Pons (tissue), 1 donor: ENCODE measurements around the gene CES2.
"Not testable (repeated sequence)": the region's sequence is repeated elsewhere in the genome, so short reads cannot be mapped to it uniquely, and the experiment has no call there.

Source experiments
- DNase-seq: peaks from one replicate; pipeline ENCODE4 v3.0.0-alpha.2; 2016; ENCODE audit warnings: low spot score

CES2 gene

DNA sequence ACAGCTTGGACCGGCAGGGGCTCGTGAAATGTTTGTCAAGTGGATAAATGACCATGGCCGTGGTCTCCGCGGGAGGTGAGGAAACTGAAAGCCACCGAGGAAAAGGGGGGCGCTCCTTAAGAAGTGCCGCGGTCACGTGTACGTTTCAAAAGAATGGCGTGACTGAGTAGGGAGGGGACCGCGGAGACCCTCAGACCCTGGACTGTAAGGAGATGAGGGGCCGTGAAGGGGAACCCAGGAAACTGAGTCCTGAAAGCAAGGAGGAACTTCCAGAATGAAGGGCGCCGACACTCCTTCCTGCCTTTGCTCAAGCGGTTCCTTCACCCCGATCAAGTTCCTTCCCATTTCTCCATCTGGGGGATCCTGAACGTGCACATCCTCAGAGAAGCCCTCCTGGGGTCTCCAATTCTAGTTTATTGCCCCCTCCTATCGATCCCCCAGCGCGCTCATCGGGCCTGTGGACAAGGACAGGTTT lies 440 bp upstream of the CES2 start:
- not testable (repeated sequence) for DNase-seq

DNA sequence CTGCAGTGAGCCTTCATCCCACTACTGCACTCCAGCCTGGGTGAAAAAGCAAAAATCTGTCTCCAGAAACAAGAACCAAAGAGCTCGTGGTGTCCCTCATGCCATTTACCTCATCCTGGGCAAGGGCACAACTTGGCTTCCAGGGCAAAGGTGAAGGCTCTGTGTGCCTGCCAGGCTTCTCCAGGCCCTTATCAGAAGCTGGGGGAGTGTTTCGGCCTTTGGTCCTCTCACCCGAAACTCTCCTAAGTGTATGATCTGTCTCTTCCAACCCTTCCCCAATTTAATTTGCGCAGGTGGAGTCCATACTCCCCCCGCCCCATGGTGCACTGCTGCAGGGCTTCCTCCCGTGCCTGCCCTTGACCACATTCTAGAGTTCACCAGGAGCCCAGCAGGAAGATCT lies 1.1 kb downstream of the CES2 start:
- DNase-seq = no peak

DNA sequence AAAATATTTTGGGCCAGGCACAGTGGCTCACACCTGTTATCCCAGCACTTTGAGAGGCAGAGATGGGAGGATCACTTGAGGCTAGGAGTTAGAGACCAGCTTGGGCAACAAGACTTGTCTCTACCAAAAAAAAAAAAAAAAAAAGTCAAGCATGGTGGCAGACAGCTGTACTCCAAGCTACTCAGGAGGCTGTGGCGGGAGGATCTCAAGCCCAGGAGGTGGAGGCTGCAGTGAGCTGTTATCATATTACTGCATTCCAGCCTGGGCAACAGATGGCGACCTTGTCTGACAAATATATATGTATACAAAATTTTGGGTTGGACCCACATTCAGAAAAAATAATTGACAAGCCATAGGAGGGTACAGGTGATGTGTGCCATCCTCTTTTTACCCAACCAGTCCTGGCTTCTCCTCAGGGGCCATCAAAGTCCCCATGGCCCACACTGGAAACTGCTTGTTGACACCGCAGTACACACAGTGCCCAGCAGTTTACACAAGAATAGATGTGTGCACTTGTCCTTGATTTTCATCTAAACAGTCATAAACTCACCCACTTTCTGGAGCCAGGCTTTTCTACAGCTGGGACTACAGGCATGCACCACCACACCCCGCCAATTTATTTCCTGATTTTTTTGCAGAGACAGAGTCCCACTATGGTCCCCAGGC lies 1.7 kb downstream of the CES2 start:
- no peak for DNase-seq

DNA sequence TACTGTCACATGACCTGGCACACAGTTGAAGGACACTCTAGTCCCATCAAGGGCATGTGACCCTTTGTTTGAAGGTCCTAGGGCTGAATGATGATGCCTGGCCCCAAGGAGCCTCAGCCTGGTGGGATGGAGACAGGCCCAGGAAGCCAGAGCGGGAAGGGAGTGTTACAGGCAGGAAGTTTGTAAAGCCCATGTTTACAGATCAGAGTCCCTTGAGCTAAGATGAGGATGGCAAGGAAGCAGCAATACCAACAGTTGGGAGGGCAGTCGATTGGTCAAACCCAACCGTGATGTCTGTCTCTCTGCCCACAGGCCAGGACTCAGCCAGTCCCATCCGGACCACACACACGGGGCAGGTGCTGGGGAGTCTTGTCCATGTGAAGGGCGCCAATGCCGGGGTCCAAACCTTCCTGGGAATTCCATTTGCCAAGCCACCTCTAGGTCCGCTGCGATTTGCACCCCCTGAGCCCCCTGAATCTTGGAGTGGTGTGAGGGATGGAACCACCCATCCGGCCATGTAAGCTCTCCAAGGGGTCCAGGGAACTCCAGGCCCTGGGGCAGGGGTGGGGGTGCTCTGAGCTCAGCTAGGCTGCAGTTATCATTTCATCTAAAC lies 2.5 kb downstream of the CES2 start:
- DNase-seq = no peak

DNA sequence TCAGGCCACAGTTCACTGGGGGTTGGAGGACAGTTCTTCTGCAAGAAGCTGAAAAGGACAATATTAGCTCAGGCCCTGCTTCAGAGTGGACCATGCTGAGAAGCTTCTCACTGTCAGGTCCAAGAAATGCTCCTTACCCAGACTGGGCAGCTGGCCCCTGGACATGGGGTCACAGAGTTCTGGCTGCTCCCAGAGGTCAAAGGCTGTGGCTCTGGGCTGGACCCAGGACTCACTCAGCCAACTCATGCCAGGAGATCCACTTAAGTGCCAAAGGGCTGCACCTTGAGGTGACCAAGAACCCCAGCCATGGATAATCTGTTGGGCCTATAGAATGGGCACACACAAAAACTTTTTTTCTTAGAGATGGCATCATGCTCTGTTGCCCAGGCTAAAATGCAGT lies 4.0 kb downstream of the CES2 start:
- no peak for DNase-seq

DNA sequence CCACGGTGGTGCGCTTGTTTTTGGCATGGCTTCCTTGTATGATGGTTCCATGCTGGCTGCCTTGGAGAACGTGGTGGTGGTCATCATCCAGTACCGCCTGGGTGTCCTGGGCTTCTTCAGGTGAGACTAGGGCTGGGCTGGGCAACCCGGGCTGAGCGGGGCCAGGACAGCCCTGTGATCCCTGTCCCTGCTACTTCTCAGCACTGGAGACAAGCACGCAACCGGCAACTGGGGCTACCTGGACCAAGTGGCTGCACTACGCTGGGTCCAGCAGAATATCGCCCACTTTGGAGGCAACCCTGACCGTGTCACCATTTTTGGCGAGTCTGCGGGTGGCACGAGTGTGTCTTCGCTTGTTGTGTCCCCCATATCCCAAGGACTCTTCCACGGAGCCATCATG lies 4.9 kb downstream of the CES2 start:
- no peak for DNase-seq

DNA sequence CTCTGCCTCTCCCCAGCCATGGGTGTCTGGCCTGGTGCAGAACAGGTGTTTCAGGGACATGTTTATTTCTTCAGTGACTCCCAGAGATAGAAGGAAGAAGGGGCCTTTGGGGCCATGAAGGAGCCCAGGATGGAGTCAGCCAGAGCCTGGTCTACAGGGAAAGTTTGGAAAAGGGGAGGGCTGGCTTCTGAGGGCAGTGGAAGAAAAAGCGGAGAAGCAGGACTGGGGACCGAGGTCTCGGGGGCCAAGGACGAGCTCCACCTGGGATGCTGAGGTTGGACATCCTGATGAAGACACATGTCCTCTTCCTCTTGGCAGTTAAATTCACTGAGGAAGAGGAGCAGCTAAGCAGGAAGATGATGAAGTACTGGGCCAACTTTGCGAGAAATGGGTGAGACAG lies 7.7 kb downstream of the CES2 start:
- DNase-seq = no peak

DNA sequence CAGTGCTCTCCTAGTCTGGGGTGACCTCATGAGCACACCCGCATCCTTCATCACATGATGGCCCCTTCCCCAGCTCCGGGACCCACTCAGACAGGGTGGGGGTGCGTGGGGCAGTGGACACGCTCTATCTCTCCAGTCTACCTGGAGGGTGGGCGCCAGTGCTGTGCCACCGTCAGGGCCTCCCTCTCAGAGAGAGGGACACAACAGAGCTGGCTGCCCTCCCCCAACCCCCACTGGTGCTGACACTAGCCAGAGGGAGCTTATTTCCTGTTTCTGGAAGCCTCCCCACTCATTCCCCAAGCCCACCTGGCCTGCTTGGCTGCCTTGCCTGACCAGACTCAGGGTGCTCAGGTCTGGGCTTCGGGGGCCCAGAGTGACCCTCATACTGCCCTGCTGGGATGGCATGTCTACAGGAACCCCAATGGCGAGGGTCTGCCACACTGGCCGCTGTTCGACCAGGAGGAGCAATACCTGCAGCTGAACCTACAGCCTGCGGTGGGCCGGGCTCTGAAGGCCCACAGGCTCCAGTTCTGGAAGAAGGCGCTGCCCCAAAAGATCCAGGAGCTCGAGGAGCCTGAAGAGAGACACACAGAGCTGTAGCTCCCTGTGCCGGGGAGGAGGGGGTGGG lies 8.2 kb downstream of the CES2 start:
- no peak for DNase-seq

DNA sequence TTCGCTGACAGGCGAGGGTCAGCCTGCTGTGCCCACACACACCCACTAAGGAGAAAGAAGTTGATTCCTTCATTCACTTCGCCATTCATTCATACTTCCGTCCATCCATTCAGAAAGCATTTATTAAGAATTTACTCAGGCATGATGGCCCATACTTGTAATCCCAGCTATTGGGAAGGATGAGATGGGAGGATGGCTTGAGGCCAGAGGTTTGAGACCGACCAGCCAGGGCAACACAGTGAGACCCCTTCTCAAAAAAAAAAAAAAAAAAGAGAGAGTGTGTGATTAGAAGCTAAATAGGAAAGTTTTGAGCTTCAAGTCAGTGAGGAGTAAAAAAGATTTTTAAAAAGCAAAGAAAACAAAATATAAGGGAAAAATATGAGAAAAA lies 8.7 kb downstream of the CES2 start:
- no peak for DNase-seq

DNA sequence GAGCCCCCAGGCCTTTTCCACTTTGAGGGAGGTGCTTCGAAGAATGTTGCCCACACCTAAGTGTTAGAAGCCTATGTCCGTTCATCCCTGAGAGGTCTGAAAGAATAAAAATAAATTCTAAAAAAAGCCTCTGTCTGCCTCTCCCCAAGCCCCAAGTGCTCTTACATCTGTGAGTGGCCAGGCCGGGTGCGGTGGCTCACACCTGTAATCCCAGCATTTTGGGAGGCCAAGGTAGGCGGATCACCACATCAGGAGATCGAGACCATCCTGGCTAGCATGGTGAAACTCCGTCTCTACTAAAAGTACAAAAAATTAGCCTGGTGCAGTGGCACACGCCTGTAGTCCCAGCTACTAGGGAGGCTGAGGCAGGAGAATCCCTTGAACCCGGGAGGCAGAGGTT lies 9.7 kb downstream of the CES2 start:
- not testable (repeated sequence) for DNase-seq

DNA sequence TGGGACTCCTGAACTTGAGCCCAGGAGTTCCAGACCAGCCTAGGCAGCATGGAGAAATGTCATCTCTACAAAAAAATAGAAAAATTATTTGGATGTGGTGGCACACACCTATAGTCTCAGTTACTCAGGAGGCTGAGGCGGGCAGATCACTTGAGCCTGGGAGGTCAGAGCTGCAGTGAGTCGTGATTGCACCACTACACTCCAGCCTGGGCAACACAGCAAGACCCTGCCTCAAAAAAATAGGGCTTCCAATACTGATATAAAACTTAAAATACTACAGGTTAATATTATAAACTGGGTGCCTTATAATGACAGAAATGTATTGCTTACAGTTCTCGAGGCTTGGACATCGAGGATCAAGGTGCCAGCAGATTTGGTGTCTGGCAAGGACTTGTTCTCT lies 10.6 kb downstream of the CES2 start:
- no peak for DNase-seq

DNA sequence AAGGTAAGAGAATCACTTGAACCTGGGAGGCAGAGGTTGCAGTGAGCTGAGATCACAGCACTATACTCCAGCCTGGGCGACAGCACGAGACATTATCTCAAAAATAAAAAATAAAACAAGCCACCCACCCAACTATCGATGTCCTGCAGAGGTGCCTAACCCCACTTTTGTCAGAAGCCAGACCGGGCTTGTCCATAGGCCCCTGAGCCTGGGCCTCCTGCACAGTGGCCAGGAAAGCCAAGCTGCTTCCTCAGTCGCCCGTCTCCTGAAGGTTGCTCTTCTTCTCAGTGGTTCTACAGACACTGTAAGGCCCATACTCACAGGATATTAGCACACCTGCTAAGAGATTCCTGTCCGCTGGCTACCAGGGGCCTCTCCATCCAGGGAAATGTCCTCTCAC lies 11.2 kb downstream of the CES2 start:
- DNase-seq = no peak

DNA sequence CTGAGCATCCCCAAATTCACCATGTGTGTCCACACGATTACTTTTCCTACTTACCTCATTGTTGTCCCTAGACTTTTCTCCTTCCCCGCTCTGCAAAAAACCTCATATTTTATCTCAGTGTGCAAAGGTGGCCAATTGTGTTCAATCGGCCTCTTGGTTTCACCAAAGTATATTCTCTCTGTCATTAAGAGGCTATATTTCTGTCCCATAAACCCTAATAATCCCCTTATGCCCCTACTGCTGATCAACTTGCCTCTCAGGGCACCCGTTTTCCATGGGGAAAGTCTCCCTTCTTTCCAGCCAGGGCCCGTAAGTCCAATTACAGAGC lies 11.6 kb downstream of the CES2 start:
- no peak for DNase-seq

DNA sequence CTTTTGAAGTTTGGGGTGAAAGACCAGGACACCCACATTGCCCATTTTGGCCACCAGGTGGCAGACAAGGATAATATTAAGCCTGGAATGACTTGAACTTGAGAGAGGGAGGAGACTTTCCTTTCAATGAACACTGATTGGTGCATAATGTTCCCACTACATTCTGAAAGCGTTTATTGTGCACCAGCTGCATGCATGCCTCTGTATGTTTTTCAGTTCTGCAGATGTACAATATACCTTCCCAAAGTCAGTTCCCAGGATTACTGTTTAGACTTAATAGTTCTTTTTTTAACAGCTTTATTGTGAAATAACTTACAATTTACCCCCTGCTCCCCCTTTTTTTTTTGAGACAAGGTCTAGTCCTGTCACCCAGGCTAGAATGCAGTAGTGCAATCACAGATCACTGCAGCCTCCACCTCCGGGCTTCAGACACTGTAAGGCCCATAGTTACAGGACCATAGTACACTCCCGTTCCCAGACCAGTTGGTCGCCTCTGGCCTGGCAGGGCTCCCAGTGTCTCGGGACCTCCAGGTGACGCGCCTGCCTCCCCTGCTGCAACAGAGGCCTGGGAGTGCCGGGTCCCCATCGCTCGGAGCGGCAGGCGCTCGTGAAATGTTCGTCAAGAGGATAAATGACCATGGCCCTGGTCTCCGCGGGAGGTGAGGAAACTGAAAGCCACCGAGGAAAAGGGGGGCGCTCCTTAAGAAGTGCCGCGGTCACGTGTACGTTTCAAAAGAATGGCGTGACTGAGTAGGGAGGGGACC lies 12.2 kb downstream of the CES2 start:
- DNase-seq = peak; percentile 94

DNA sequence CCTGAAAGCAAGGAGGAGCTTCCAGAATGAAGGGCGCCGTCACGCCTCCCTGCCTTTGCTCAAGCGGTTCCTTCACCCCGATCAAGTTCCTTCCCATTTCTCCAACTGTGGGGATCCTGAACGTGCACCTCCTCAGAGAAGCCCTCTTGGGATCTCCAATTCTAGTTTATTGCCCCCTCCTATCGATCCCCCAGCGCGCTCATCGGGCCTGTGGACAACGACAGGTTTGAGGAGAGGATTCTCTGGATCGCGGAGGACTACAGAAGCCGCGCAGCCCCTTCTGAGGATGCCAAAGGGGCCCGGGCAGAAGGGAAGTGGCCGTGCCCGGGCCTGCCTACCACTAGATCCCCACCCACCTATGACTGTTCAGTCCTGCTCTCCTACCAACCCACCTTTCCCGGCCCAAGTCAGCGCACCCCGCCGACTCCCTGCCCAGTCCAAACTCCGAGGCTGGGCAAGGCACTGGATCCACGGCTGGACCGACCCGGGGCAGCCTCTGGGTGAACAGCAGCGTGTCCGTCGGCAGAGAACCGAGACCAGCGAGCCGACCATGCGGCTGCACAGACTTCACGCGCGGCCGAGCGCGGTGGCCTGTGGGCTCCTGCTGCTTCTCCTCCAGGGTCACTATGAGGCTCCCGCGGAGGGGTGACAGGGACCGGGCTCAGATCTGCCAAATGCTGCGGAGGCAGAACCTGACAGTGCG lies 13.0 kb downstream of the CES2 start:
- no peak for DNase-seq

DNA sequence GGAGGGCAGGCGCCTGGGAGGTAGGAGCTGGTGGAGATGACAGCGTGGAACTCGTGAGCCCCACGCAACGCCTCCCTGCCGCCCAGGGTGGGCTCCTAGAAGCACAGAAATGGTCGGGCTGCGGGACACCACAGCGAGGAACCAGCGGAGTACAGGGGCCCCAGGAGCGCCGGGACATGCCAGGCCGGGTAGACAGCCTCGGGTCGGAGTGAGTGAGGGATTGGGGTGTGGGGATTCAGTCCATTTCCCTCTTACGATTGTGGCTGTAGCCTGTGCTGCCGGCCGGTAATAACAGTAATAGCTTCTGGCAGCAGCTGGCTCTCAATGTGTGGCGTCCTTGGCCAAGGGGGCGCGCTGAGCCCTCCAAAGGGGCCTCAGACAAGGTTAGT lies 13.5 kb downstream of the CES2 start:
- DNase-seq = no peak

DNA sequence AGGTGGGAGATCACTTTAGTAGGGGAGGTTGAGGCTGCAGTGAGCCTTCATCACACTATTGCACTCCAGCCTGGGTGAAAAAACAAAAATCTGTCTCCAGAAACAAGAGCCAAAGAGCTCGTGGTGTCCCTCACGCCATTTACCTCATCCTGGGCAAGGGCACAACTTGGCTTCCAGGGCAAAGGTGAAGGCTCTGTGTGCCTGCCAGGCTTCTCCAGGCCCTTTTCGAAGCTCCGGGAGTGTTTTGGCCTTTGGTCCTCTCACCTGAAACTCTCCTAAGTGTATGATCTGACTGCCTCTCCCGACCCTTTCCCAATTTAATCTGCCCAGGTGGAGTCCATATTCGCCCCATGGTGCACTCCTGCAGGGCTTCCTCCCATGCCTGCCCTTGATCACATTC lies 14.2 kb downstream of the CES2 start:
- no peak for DNase-seq

DNA sequence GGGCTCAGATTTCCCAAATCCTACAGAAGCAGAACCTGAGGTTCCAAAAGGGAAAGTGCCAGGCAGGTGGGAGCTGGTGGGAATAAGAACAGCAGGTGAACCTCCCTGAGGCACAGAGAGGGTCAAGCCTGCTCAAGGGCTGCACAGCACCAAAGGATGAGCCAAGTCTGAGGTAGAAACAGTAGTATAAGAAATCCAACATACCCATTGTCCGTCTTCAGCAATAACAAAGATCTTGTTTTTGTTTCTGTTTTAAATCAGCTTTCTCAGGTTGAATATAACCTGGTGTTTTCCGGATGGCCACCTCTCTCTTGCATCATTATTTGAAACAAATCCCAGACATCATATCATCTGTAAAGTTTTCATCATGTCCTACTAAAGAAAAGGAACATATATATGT lies 15.1 kb downstream of the CES2 start:
- no peak for DNase-seq

DNA sequence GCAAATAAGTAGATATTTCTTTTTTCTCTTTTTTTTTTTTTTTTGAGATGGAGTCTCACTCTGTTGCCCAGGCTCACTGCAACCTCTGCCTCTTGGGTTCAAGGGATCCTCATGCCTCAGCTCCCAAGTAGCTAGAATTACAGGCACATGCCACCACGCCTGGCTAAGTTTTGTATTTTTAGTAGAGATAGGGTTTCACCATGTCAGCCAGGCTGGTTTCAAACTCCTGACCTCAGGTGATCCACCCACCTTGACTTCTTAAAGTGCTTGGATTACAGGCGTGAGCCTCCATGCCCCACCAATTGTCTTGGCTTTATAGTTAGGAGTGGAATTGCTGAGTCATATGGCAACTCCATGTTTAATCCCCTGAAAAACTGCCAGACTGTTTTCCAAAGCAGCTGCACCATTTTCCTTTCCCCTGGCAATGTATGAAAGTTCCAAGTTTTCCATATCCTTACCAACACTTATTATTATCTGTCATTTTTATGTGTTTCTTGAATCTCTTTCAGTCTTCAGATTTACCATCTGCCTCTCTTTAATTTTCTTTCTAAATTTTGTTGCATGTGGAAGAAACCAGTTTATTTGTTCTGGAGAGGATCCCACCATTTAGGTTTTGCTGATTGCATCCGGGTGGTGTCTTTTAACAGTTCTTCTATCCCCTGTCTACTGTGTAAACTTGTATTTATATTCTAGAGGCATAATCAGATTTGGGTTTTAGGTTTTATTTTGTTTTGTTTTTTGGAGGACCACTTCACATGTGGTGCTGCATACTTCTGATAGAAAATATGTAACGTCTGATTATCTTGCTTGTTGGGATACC lies 15.9 kb downstream of the CES2 start:
- DNase-seq = no peak

DNA sequence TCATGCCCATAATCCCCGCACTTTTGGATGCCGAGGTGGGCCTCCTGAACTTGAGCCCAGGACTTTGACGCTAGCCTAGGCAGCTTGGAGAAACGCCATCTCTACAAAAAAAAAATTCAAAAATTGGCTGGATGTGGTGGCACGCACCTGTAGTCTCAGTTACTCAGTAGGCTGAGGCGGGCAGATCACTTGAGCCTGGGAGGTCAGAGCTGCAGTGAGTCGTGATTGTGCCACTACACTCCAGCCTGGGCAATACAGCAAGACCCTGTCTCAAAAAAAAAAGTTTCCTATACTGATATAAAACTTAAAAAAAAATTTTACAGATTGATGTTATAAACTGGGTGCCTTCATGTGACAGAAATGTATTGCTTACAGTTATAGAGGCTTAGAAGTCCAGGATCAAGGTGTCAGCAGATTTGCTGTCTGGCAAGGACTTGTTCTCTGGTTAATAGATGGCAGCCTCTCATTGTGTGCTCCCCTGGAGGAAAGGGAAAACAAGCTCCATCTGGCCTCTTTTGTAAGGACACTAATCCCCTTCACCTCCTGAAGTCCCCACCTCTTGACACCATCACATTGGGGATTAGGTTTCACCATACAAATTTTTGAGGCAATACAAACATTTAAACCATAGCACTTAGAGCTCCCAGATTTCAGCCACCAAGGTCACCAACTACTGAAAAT lies 17.3 kb downstream of the CES2 start:
- no peak for DNase-seq
